H1 (cell line): ENCODE results near the gene VSNL1. TPM values are rescaled to one million over a fixed set of nuclear protein-coding genes. Genes with fewer than 3 reads are reported as not detected.

Experiments
- CTCF ChIA-PET: fragments of 300-600 bp; sonication (Branson Sonifier 250); formaldehyde crosslinking; loops from one replicate; lab custom pipeline; 2021; ENCODE audit not compliant: partially characterized antibody; lab: Charles Lee
- POLR2A ChIA-PET: fragments of 300-600 bp; sonication (Branson Sonifier 250); formaldehyde crosslinking; loops from one replicate; lab custom pipeline; 2021; ENCODE audit warnings: inconsistent platforms; ENCODE audit not compliant: partially characterized antibody; lab: Charles Lee
- DNase-seq, 2 experiments: peaks; one replicate each; pipeline versions ENCODE4 v3.0.0 to v3.0.0-alpha.2; 2010 to 2022; ENCODE audit warnings: low spot score in 2 of 2, low read depth in 1 of 2, mixed read lengths in 1 of 2
- FAIRE-seq: peaks from 2 replicates; lab custom pipeline; 2011; peaks lifted over from hg19 to GRCh38; lab: Jason Lieb, UNC
- H2AFZ ChIP-seq: 2 replicates; pipeline ENCODE4 v1.8.1; 2012; ENCODE audit warnings: low read length, inconsistent platforms
- H2AK5ac ChIP-seq: 2 replicates; pipeline ENCODE4 v1.6.1; 2013; ENCODE audit warnings: low read depth, low read length
- H2BK120ac ChIP-seq: replicated peaks from 2 replicates; pipeline ENCODE3; 2013; ENCODE audit warnings: low read depth, low read length, inconsistent platforms
- H2BK12ac ChIP-seq: 2 replicates; pipeline ENCODE4 v1.6.1; 2013; ENCODE audit warnings: low read depth, low read length
- H2BK15ac ChIP-seq: 2 replicates; pipeline ENCODE4 v1.6.1; 2013; ENCODE audit warnings: low read length
- H2BK20ac ChIP-seq: 2 replicates; pipeline ENCODE4 v1.6.1; 2013; ENCODE audit warnings: low read length
- H2BK5ac ChIP-seq: 2 replicates; pipeline ENCODE4 v1.6.1; 2013; ENCODE audit warnings: low read depth, low read length
- H3K14ac ChIP-seq: 2 replicates; pipeline ENCODE4 v1.6.1; 2013; ENCODE audit warnings: inconsistent platforms; ENCODE audit not compliant: insufficient read length
- H3K18ac ChIP-seq: 2 replicates; pipeline ENCODE4 v1.6.1; 2013; ENCODE audit warnings: low read length; ENCODE audit errors: extremely low read depth
- H3K23ac ChIP-seq: 2 replicates; pipeline ENCODE4 v1.6.1; 2013; ENCODE audit warnings: inconsistent platforms; ENCODE audit not compliant: insufficient read length
- H3K23me2 ChIP-seq: 2 replicates; pipeline ENCODE4 v1.6.1; 2013; ENCODE audit warnings: low read depth, low read length
- H3K27ac ChIP-seq: 2 replicates; pipeline ENCODE4 v1.6.1; 2011; ENCODE audit warnings: low read depth, low read length, inconsistent platforms
- H3K27me3 ChIP-seq, 4 experiments: replicated peaks in 1 of 4; 1 replicate in 1 of 4; 2 replicates in 3 of 4; pipeline versions ENCODE4 v1.6.1 to v1.8.1; 2011 to 2013; ENCODE audit warnings: low read length in 3 of 4, mild to moderate bottlenecking in 3 of 4, inconsistent platforms in 2 of 4, mixed read lengths in 2 of 4, moderate library complexity in 1 of 4; ENCODE audit not compliant: control insufficient read depth in 3 of 4, insufficient read depth in 3 of 4; ENCODE audit errors: extremely low read depth in 1 of 4
- H3K36me3 ChIP-seq, 4 experiments: 2 replicates each; pipeline versions ENCODE4 v1.6.1 to v1.8.1; 2011 to 2013; ENCODE audit warnings: mild to moderate bottlenecking in 4 of 4, low read length in 3 of 4, moderate library complexity in 2 of 4, control low read depth in 1 of 4, inconsistent platforms in 1 of 4; ENCODE audit not compliant: insufficient read depth in 4 of 4, control insufficient read depth in 2 of 4
- H3K4ac ChIP-seq: replicated peaks from 2 replicates; pipeline ENCODE3; 2013; ENCODE audit warnings: low read length, low read depth, mixed read lengths, inconsistent platforms; ENCODE audit not compliant: insufficient read length
- H3K4me1 ChIP-seq, 4 experiments: replicated peaks in 1 of 4; 1 replicate in 1 of 4; 2 replicates in 3 of 4; pipeline versions ENCODE4 v1.6.1 to v1.8.1; 2011 to 2013; ENCODE audit warnings: low read length in 3 of 4, inconsistent platforms in 2 of 4, mixed read lengths in 1 of 4; ENCODE audit not compliant: insufficient read depth in 4 of 4, control insufficient read depth in 3 of 4
- H3K4me2 ChIP-seq, 2 experiments: 2 replicates each; pipeline versions ENCODE4 v1.6.1 to v1.8.1; 2011 to 2013; ENCODE audit warnings: low read depth in 2 of 2, low read length in 2 of 2, control low read depth in 1 of 2, inconsistent platforms in 1 of 2, mild to moderate bottlenecking in 1 of 2; ENCODE audit not compliant: insufficient read depth in 1 of 2
- H3K4me3 ChIP-seq, 4 experiments: fragments of 200-600, 300-600 bp in 1 of 4; sonication (generic), shearing (Covaris generic), sonication (Bioruptor Twin) in 1 of 4; 2 replicates each; pipeline versions ENCODE4 v1.5.1 to v1.8.1; 2011 to 2016; ENCODE audit warnings: low read length in 4 of 4, low read depth in 3 of 4, control low read depth in 2 of 4, inconsistent platforms in 2 of 4, mild to moderate bottlenecking in 2 of 4, mixed read lengths in 1 of 4, moderate library complexity in 1 of 4; ENCODE audit not compliant: insufficient read depth in 2 of 4; ENCODE audit errors: extremely low read depth in 1 of 4
- H3K56ac ChIP-seq: replicated peaks from 2 replicates; pipeline ENCODE3; 2013; ENCODE audit warnings: low read depth, mild to moderate bottlenecking, mixed read lengths, low read length, inconsistent platforms; ENCODE audit not compliant: insufficient read length
- H3K79me1 ChIP-seq: 2 replicates; pipeline ENCODE4 v1.6.1; 2013; ENCODE audit warnings: low read depth, low read length, control low read depth
- H3K79me2 ChIP-seq, 2 experiments: 2 replicates each; pipeline versions ENCODE4 v1.6.1 to v1.8.1; 2012 to 2013; ENCODE audit warnings: low read length in 2 of 2, mild to moderate bottlenecking in 2 of 2, inconsistent platforms in 1 of 2; ENCODE audit not compliant: insufficient read depth in 2 of 2, control insufficient read depth in 1 of 2
- H3K9ac ChIP-seq, 4 experiments: replicated peaks in 1 of 4; 1 replicate in 1 of 4; 2 replicates in 3 of 4; pipeline versions ENCODE4 v1.6.1 to v1.8.1; 2011 to 2013; ENCODE audit warnings: low read depth in 3 of 4, low read length in 3 of 4, control low read depth in 2 of 4, mild to moderate bottlenecking in 2 of 4, moderate library complexity in 2 of 4, inconsistent platforms in 1 of 4; ENCODE audit errors: extremely low read depth in 1 of 4
- H3K9me3 ChIP-seq, 2 experiments: 2 replicates each; pipeline versions ENCODE4 v1.6.1 to v1.8.1; 2012 to 2013; ENCODE audit warnings: mild to moderate bottlenecking in 2 of 2, moderate library complexity in 2 of 2, control low read depth in 1 of 2, inconsistent platforms in 1 of 2, low read depth in 1 of 2, low read length in 1 of 2, mixed read lengths in 1 of 2; ENCODE audit not compliant: insufficient read depth in 2 of 2
- H4K20me1 ChIP-seq, 2 experiments: replicated peaks in 1 of 2; 2 replicates each; pipeline versions ENCODE3 to v1.8.1; 2011 to 2013; ENCODE audit warnings: inconsistent platforms in 2 of 2, low read length in 2 of 2, mild to moderate bottlenecking in 1 of 2; ENCODE audit not compliant: insufficient read depth in 2 of 2, control insufficient read depth in 1 of 2
- H4K5ac ChIP-seq: 2 replicates; pipeline ENCODE4 v1.6.1; 2013; ENCODE audit warnings: low read length, low read depth, mixed read lengths, inconsistent platforms; ENCODE audit not compliant: insufficient read length
- H4K8ac ChIP-seq: 2 replicates; pipeline ENCODE4 v1.8.0; 2013; ENCODE audit warnings: mild to moderate bottlenecking, moderate library complexity, low read length, inconsistent platforms; ENCODE audit not compliant: insufficient read depth; ENCODE audit errors: extremely low read depth
- H4K91ac ChIP-seq: replicated peaks from 2 replicates; pipeline ENCODE3; 2013; ENCODE audit warnings: low read length, mixed read lengths, inconsistent platforms; ENCODE audit not compliant: insufficient read length
- BACH1 ChIP-seq: IDR thresholded peaks from 2 replicates; pipeline ENCODE4 v1.6.1; 2012; ENCODE audit warnings: low read length, improper control_type of control experiment
- CHD2 ChIP-seq: IDR thresholded peaks from 2 replicates; pipeline ENCODE4 v1.6.1; 2012; ENCODE audit warnings: low read length, improper control_type of control experiment
- JUN ChIP-seq: IDR thresholded peaks from 2 replicates; pipeline ENCODE4 v1.6.1; 2011; ENCODE audit warnings: low read depth, mild to moderate bottlenecking, improper control_type of control experiment, low read length
- MAFK ChIP-seq: IDR thresholded peaks from 2 replicates; pipeline ENCODE4 v1.6.1; 2012; ENCODE audit warnings: low read depth, mild to moderate bottlenecking, improper control_type of control experiment, low read length
- NANOG ChIP-seq: IDR thresholded peaks from 2 replicates; pipeline ENCODE4 v1.6.1; 2011; ENCODE audit warnings: low read length, low read depth, mild to moderate bottlenecking, inconsistent platforms; ENCODE audit not compliant: insufficient read depth, poor library complexity, severe bottlenecking
- POLR2AphosphoS5 ChIP-seq: IDR thresholded peaks from 2 replicates; pipeline ENCODE4 v1.6.1; 2011; ENCODE audit warnings: low read depth, low read length
- RNF2 ChIP-seq: fragments of 200-900, 300-1000 bp; sonication (generic); IDR thresholded peaks from 2 replicates; pipeline ENCODE4 v1.7.1; 2016; ENCODE audit warnings: borderline replicate concordance, low read depth, mild to moderate bottlenecking, antibody characterized with exemption, low read length; ENCODE audit not compliant: poor library complexity, severe bottlenecking; ENCODE audit errors: missing control alignments
- RXRA ChIP-seq: IDR thresholded peaks from 2 replicates; pipeline ENCODE4 v1.6.1; 2011; ENCODE audit warnings: low read depth, mild to moderate bottlenecking, low read length, moderate library complexity; ENCODE audit not compliant: insufficient read depth
- SP1 ChIP-seq: IDR thresholded peaks from 2 replicates; pipeline ENCODE4 v1.6.1; 2011; ENCODE audit warnings: low read depth, low read length
- SRF ChIP-seq: IDR thresholded peaks from 2 replicates; pipeline ENCODE4 v1.6.1; 2011; ENCODE audit warnings: mild to moderate bottlenecking, low read depth, low read length, moderate library complexity
- TAF7 ChIP-seq: optimal IDR thresholded peaks from 2 replicates; pipeline ENCODE3; 2011; ENCODE audit warnings: low read depth, mild to moderate bottlenecking, inconsistent platforms, low read length, moderate library complexity, borderline replicate concordance
- TEAD4 ChIP-seq: IDR thresholded peaks from 2 replicates; pipeline ENCODE4 v1.6.1; 2012; ENCODE audit warnings: low read depth, low read length, inconsistent platforms, mixed read lengths
- ZNF274 ChIP-seq: IDR thresholded peaks from 2 replicates; pipeline ENCODE4 v1.7.0; 2012; ENCODE audit warnings: low read length, borderline replicate concordance; ENCODE audit errors: extremely low read depth
- WGBS, 2 experiments: shearing (Covaris generic) in 1 of 2; methylation state at CpG; one replicate each; pipeline versions ENCODE4 v1.1.6 to v1.1.7; 2013 to 2015; ENCODE audit warnings: low lambda C conversion rate in 2 of 2, mixed read lengths in 2 of 2, inconsistent platforms in 1 of 2, low coverage in 1 of 2, missing lambda C conversion rate in 1 of 2; ENCODE audit not compliant: insufficient replicate concordance in 2 of 2, insufficient coverage in 1 of 2, insufficient read length in 1 of 2; ENCODE audit errors: extremely low coverage in 1 of 2, missing lambda C conversion rate in 1 of 2; 5-methylcytosine and 5-hydroxymethylcytosine counted together
- polyA plus RNA-seq, 7 experiments: library from polyadenylated mRNA; depleted of rRNA in 3 of 7; stranded (reverse) in 5 of 7; unstranded in 2 of 7; fragments of >200 nt in 5 of 7; fragments of 200-250 nt in 2 of 7; gene quantifications; 1 replicate in 5 of 7; 2 replicates in 1 of 7; 4 replicates in 1 of 7; pipeline versions ENCODE4 v1.2.1 to v1.2.3, GENCODE V29; 2011 to 2013; ENCODE audit warnings: missing spikeins in 2 of 7, mixed read lengths in 2 of 7
- total RNA-seq: library from RNA; stranded (reverse); fragmentation: NEBNext Ultra II Directional; extraction: Animal tissue kit (Norgen Biotek cat#: 25700); gene quantifications from 2 replicates; pipeline ENCODE4 v1.2.1, GENCODE V29; 2021

The VSNL1 gene
- total and polyA plus RNA-seq, 2 of the 8 experiments (the other 6 are each of a cell fraction or from before 2014, with no cell fraction given): 49.4 to 108 TPM

- Histone ChIP-seq H3K9me3 (no peaks in the 10 kb centered on the region), H2BK120ac (no peak overlapping the region), H4K20me1 (no peaks in the 10 kb centered on the region), H3K27me3 (no peaks in the 10 kb centered on the region), H3K27ac (no peak overlapping the region), H2BK5ac (no peak overlapping the region), H3K79me2 (peaks cover 0 to 32% of the 10 kb centered on the region in 2 experiments; a peak in 2 of 4 replicates), H3K4me1 (peaks cover 0 to 18% (median 13%) of the 10 kb centered on the region in 4 experiments; a peak in 5 of 7 replicates), H2BK20ac (no peak overlapping the region), H3K4me3 (no peak overlapping the region), H4K91ac (no peak overlapping the region), H4K5ac (no peak overlapping the region), H2BK12ac (no peak overlapping the region), H3K4me2 (no peak overlapping the region), H2AK5ac (no peak overlapping the region), H3K4ac (no peak overlapping the region), H4K8ac (no peak overlapping the region), H2AFZ (no peak overlapping the region), H3K14ac (no peak overlapping the region), H2BK15ac (no peak overlapping the region), H3K56ac (no peak overlapping the region), H3K18ac (no peak overlapping the region), H3K23me2 (no peaks in the 10 kb centered on the region), H3K36me3 (peaks cover 0 to 12% (median 3%) of the 10 kb centered on the region in 4 experiments; a peak in 4 of 8 replicates), H3K23ac (no peak overlapping the region), H3K9ac (no peak overlapping the region), H3K79me1 (no peaks in the 10 kb centered on the region; the same call in 1 of the 2 replicates)
- CTCF ChIA-PET: interaction anchor here (0.5 to 2.2 kb wide), 3 partner anchors 12 to 820 kb away, joined by 3 to 8 read pairs (median 4); no protein-coding TSS in a partner anchor
- POLR2A ChIA-PET: interaction anchor here (0.9 kb wide), 1 partner anchor 55 kb away, joined by 3 read pairs; no protein-coding TSS in a partner anchor
- DNase-seq (peak in 1 of 2 experiments; percentile 1), FAIRE-seq (no peak)
- WGBS, 2 experiments: 80% methylated on average over 2 of the region's 2 CpGs; no CpG with 5 or more reads in 1 of the 2 experiments
- TF ChIP-seq MAFK (no peak), POLR2AphosphoS5 (no peak), RXRA (no peak), RNF2 (no peak), NANOG (no peak), SRF (no peak), TAF7 (no peak), BACH1 (no peak), ZNF274 (no peak), SP1 (no peak), CHD2 (no peak), TEAD4 (no peak), JUN (no peak)
These were observed 52.4 kb downstream of the VSNL1 start for GRCh38 chr2:17592731-17593409.
